ENCODE results near the gene ASTN2. TPM values are rescaled to one million over a fixed set of nuclear protein-coding genes. Genes with fewer than 3 reads are reported as not detected.

ASTN2 gene
- total RNA-seq, 1 donor from 2014 or later: 10.0 TPM

DNA sequence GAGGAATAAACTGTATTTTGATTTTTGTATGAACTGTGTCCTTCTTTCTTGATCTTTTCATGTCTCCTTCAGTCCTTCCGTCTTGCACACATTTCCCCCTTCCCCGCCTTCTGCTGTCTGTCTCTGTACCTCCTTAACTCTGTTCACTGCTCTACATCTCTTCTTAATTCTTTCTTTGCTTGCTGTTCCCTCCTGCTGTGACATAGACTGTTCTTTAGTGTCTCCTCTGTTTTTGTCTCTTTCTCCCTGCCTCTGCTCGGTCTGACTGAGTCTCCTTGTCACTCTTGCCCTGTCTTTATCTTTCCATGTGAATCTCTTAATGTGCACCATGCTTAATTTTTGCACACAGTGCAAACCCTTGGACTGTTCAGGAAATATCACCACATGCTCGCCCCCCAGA, 614.8 kb downstream of the ASTN2 start:
- Mint-ChIP-seq H3K4me3 (ENCODE audit: unreplicated experiment) (no peak overlapping the region), H3K27ac (ENCODE audit: unreplicated experiment) (no peak overlapping the region), H3K36me3 (ENCODE audit: low read depth, unreplicated experiment) (no peaks in the 10 kb centered on the region), H3K4me1 (ENCODE audit: unreplicated experiment) (peaks cover 7% of the 10 kb centered on the region), H3K9me3 (ENCODE audit: unreplicated experiment) (no peaks in the 10 kb centered on the region), H3K27me3 (ENCODE audit: unreplicated experiment) (no peaks in the 10 kb centered on the region)
- DNase-seq (ENCODE audit: low spot score): no peak
- TF ChIP-seq, protein P1, sequence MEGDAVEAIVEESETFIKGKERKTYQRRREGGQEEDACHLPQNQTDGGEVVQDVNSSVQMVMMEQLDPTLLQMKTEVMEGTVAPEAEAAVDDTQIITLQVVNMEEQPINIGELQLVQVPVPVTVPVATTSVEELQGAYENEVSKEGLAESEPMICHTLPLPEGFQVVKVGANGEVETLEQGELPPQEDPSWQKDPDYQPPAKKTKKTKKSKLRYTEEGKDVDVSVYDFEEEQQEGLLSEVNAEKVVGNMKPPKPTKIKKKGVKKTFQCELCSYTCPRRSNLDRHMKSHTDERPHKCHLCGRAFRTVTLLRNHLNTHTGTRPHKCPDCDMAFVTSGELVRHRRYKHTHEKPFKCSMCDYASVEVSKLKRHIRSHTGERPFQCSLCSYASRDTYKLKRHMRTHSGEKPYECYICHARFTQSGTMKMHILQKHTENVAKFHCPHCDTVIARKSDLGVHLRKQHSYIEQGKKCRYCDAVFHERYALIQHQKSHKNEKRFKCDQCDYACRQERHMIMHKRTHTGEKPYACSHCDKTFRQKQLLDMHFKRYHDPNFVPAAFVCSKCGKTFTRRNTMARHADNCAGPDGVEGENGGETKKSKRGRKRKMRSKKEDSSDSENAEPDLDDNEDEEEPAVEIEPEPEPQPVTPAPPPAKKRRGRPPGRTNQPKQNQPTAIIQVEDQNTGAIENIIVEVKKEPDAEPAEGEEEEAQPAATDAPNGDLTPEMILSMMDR (IDR thresholded peaks at IDR 0.05; ENCODE audit: unreplicated experiment): no peak

DNA sequence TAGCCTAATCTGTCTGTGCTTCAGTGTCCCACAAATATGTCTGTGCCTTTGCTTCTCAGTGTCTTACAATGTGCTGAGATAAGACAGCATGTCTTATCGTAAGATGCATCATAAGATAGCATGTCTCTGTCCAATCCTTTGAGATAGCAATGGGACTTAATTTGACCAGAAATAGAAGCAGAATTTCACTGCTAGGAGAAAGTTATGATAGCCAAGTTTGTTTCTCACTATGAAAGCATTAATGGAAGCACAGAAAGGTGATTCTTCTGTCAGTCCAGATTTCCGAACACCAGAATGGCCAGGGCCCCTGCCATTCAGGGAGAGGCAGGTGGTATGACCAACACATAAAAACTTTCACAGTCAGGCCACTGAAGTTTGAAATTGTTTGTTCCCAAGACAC, 616.3 kb downstream of the ASTN2 start:
- Mint-ChIP-seq H3K36me3 (ENCODE audit: low read depth, unreplicated experiment) (no peaks in the 10 kb centered on the region), H3K27ac (ENCODE audit: unreplicated experiment) (no peak overlapping the region), H3K9me3 (ENCODE audit: unreplicated experiment) (no peaks in the 10 kb centered on the region), H3K4me1 (ENCODE audit: unreplicated experiment) (peaks cover 7% of the 10 kb centered on the region), H3K27me3 (ENCODE audit: unreplicated experiment) (no peaks in the 10 kb centered on the region), H3K4me3 (ENCODE audit: unreplicated experiment) (no peak overlapping the region)
- no peak for DNase-seq (ENCODE audit: low spot score)
- TF ChIP-seq, protein P1 (IDR thresholded peaks at IDR 0.05; ENCODE audit: unreplicated experiment): no peak

- H3K27ac Mint-ChIP-seq (ENCODE audit: unreplicated experiment): no peak overlapping the region
- no peaks in the 10 kb centered on the region for H3K9me3 Mint-ChIP-seq (ENCODE audit: unreplicated experiment)
- peaks cover 4% of the 10 kb centered on the region for H3K4me1 Mint-ChIP-seq (ENCODE audit: unreplicated experiment)
- TF ChIP-seq, protein P1 (IDR thresholded peaks at IDR 0.05; ENCODE audit: unreplicated experiment): no peak
- no peaks in the 10 kb centered on the region for H3K27me3 Mint-ChIP-seq (ENCODE audit: unreplicated experiment)
- DNase-seq (ENCODE audit: low spot score): no peak
- H3K36me3 Mint-ChIP-seq (ENCODE audit: low read depth, unreplicated experiment): no peaks in the 10 kb centered on the region
- no peak overlapping the region for H3K4me3 Mint-ChIP-seq (ENCODE audit: unreplicated experiment)
These were observed 617.6 kb downstream of the ASTN2 start for GRCh38 chr9:116797276-116797675.

- no peaks in the 10 kb centered on the region for H3K36me3 Mint-ChIP-seq (ENCODE audit: low read depth, unreplicated experiment)
- H3K27me3 Mint-ChIP-seq (ENCODE audit: unreplicated experiment): no peaks in the 10 kb centered on the region
- no peaks in the 10 kb centered on the region for H3K9me3 Mint-ChIP-seq (ENCODE audit: unreplicated experiment)
- no peak for DNase-seq (ENCODE audit: low spot score)
- TF ChIP-seq, protein P1 (IDR thresholded peaks at IDR 0.05; ENCODE audit: unreplicated experiment): no peak
- no peak overlapping the region for H3K4me3 Mint-ChIP-seq (ENCODE audit: unreplicated experiment)
- H3K27ac Mint-ChIP-seq (ENCODE audit: unreplicated experiment): no peak overlapping the region
- H3K4me1 Mint-ChIP-seq (ENCODE audit: unreplicated experiment): peaks cover 4% of the 10 kb centered on the region
These were observed 618.2 kb downstream of the ASTN2 start for GRCh38 chr9:116796669-116797068.

GRCh38 chr9:116795821-116796220, 619.0 kb downstream of the ASTN2 start:
- no peaks in the 10 kb centered on the region for H3K27me3 Mint-ChIP-seq (ENCODE audit: unreplicated experiment)
- TF ChIP-seq, protein P1 (IDR thresholded peaks at IDR 0.05; ENCODE audit: unreplicated experiment): no peak
- no peak overlapping the region for H3K27ac Mint-ChIP-seq (ENCODE audit: unreplicated experiment)
- no peak overlapping the region for H3K4me3 Mint-ChIP-seq (ENCODE audit: unreplicated experiment)
- peaks cover 2% of the 10 kb centered on the region for H3K4me1 Mint-ChIP-seq (ENCODE audit: unreplicated experiment)
- no peaks in the 10 kb centered on the region for H3K9me3 Mint-ChIP-seq (ENCODE audit: unreplicated experiment)
- no peak for DNase-seq (ENCODE audit: low spot score)
- no peaks in the 10 kb centered on the region for H3K36me3 Mint-ChIP-seq (ENCODE audit: low read depth, unreplicated experiment)
